Measurements from ENCODE around the gene RAD51AP2. TPM values are rescaled to one million over a fixed set of nuclear protein-coding genes. Genes with fewer than 3 reads are reported as not detected.

The RAD51AP2 gene
- total RNA-seq, 1 experiment from 2014 or later, result not detected

DNA sequence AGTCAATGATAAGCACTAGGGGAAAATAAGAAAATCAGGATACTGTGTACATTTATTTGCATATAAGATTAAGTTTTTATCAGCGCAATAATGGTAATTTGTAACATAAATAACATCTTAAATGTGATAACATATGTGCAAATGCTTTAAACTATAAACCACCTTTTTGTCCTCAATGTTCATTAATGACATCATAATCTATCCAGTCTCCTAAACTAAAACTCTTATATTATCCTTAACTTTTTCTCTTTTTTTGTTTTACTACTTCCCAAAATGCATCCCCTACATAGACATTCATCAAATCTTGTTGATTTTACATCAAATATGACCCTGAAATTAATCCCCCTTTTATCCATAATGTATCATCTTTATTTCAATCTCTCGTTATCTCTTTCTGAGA lies 3.4 kb upstream of the RAD51AP2 start:
- no TSS peak for BruUV-seq (replicated peaks)
- POLR2A ChIA-PET, result no interaction called here
- H3K36me3 ChIP-seq (ENCODE audit: control insufficient read depth, insufficient read depth, low read length), result no peaks in the 10 kb centered on the region
- ATAC-seq, result no peak
- TF ChIP-seq SIN3A (IDR thresholded peaks at IDR 0.05; ENCODE audit: borderline replicate concordance, insufficient read depth, low read depth, low read length), result no peak
- TF ChIP-seq POLR2AphosphoS5 (IDR thresholded peaks at IDR 0.05; ENCODE audit: low read depth, low read length), result no peak
- no peak for TF ChIP-seq TCF7L2 (IDR thresholded peaks at IDR 0.05; ENCODE audit: low read depth, low read length)
- TF ChIP-seq CTCF (IDR thresholded peaks at IDR 0.05), result no peak
- no peak for TF ChIP-seq REST (IDR thresholded peaks at IDR 0.05; ENCODE audit: insufficient read depth in 1 of 2, low read depth in 2 of 2, low read length in 1 of 2)
- H3K9me3 ChIP-seq (ENCODE audit: control insufficient read depth, insufficient read depth, low read depth, low read length), result no peaks in the 10 kb centered on the region
- in situ Hi-C loops (cut with HindIII; ENCODE audit: low pct_unique_long_range_greater_than_20kb, low sequenced_read_pairs), result no loop called here
- no peak for DNase-seq (ENCODE audit: low read depth, low spot score)
- no peak overlapping the region for H3K27ac ChIP-seq (ENCODE audit: low read length)
- CTCF ChIA-PET, result no interaction called here
- peaks cover 25% of the 10 kb centered on the region for H3K27me3 ChIP-seq (ENCODE audit: control insufficient read depth, insufficient read depth, low read length)
- H3K4me3 ChIP-seq (ENCODE audit: low read depth in 2 of 2, low read length in 2 of 2), result no peak overlapping the region
- H3K4me1 ChIP-seq (ENCODE audit: control insufficient read depth, insufficient read depth, low read length), result peaks cover 2% of the 10 kb centered on the region; the same call in 1 of the 2 replicates
- intact Hi-C loops (cut with micrococcal nuclease; ENCODE audit: unreplicated experiment), result no loop called here

DNA sequence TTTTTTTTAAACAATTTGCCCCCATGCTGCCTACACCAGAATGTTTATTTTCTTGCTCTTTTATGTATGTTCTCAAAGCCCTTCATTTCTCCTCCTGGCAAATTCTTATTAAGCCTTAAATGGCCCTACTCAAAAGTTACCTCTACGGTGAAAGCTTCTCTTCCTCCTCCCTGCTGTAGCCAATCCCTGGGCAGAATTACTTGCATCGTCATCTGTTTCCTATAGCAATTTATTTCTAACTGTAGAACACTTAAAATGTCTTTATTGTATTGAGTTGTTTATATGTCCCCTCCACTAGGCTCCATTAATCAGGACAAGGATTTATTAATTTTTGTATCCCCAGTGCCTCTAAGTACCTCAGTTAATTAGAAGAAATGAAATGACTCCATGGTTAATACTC lies 2.5 kb upstream of the RAD51AP2 start:
- no peak for DNase-seq (ENCODE audit: low read depth, low spot score)

More for the DNA sequence above, 2.5 kb upstream of the RAD51AP2 start:
- Histone ChIP-seq H3K27ac (ENCODE audit: low read length) (no peak overlapping the region), H3K4me3 (ENCODE audit: low read depth in 2 of 2, low read length in 2 of 2) (no peak overlapping the region), H3K9me3 (ENCODE audit: control insufficient read depth, insufficient read depth, low read depth, low read length) (no peaks in the 10 kb centered on the region), H3K27me3 (ENCODE audit: control insufficient read depth, insufficient read depth, low read length) (peaks cover 23% of the 10 kb centered on the region), H3K36me3 (ENCODE audit: control insufficient read depth, insufficient read depth, low read length) (no peaks in the 10 kb centered on the region), H3K4me1 (ENCODE audit: control insufficient read depth, insufficient read depth, low read length) (peaks cover 2% of the 10 kb centered on the region; the same call in 1 of the 2 replicates)
- ChIA-PET POLR2A (no interaction called here), CTCF (no interaction called here)
- ATAC-seq, result no peak
- in situ Hi-C loops (cut with HindIII; ENCODE audit: low pct_unique_long_range_greater_than_20kb, low sequenced_read_pairs) (no loop called here), intact Hi-C loops (cut with micrococcal nuclease; ENCODE audit: unreplicated experiment) (no loop called here)
- TF ChIP-seq POLR2AphosphoS5 (IDR thresholded peaks at IDR 0.05; ENCODE audit: low read depth, low read length), result no peak
- no peak for TF ChIP-seq REST (IDR thresholded peaks at IDR 0.05; ENCODE audit: insufficient read depth in 1 of 2, low read depth in 2 of 2, low read length in 1 of 2)
- TF ChIP-seq TCF7L2 (IDR thresholded peaks at IDR 0.05; ENCODE audit: low read depth, low read length), result no peak
- TF ChIP-seq SIN3A (IDR thresholded peaks at IDR 0.05; ENCODE audit: borderline replicate concordance, insufficient read depth, low read depth, low read length), result no peak
- no peak for TF ChIP-seq CTCF (IDR thresholded peaks at IDR 0.05)
- no TSS peak for BruUV-seq (replicated peaks)

All from Panc1 (cell line).